GM18498 (cell line): ENCODE measurements around the gene PERM1.
A peak's percentile ranks its signal among the peaks of the same experiment; 100 is the strongest.
"Not testable (repeated sequence)": the region's sequence is repeated elsewhere in the genome, so short reads cannot be mapped to it uniquely, and the experiment has no call there.

Experiments used
- ATAC-seq: cut with Tn5 transposase; IDR thresholded peaks from one replicate; pipeline ENCODE4 v1.9.1; 2021; ENCODE audit warnings: mild to moderate bottlenecking, moderate library complexity; ENCODE audit not compliant: unreplicated experiment

The PERM1 gene

GRCh38 chr1:981955-982558, at the start of gene PERM1:
Gene PERM1, minus strand, starts transcription at chr1:982093. Its CDS starts 1,064 bp downstream, at chr1:981029.
- ATAC-seq, result no peak

GRCh38 chr1:1030867-1031658, 49.2 kb upstream of the PERM1 start:
- ATAC-seq, result not testable (repeated sequence)

GRCh38 chr1:1027791-1028190, 45.9 kb upstream of the PERM1 start:
- ATAC-seq, result no peak

GRCh38 chr1:1026599-1027413, 44.9 kb upstream of the PERM1 start:
- no peak for ATAC-seq

- no peak for ATAC-seq
These were observed 43.8 kb upstream of the PERM1 start for GRCh38 chr1:1025730-1026129.

- no peak for ATAC-seq
These were observed 43.1 kb upstream of the PERM1 start for GRCh38 chr1:1024771-1025699.

- ATAC-seq, result no peak
These were observed 42.4 kb upstream of the PERM1 start for GRCh38 chr1:1024149-1024770.

GRCh38 chr1:1023700-1024099, 41.8 kb upstream of the PERM1 start:
- ATAC-seq, result no peak

- no peak for ATAC-seq
These were observed 40.6 kb upstream of the PERM1 start for GRCh38 chr1:1022302-1023009.

- ATAC-seq, result no peak
These were observed 40.0 kb upstream of the PERM1 start for GRCh38 chr1:1021920-1022259.

GRCh38 chr1:1021010-1021919, 39.4 kb upstream of the PERM1 start:
- ATAC-seq, result no peak

- ATAC-seq, result peak; percentile 19
These were observed 38.6 kb upstream of the PERM1 start for GRCh38 chr1:1020415-1021009.

- ATAC-seq, result peak; percentile 34
These were observed 38.1 kb upstream of the PERM1 start, which contains the start of gene AGRN for GRCh38 chr1:1020000-1020404. Gene AGRN, plus strand, starts transcription at chr1:1020120. Its CDS starts 53 bp downstream, at chr1:1020173.

- ATAC-seq, result peak; percentile 71
These were observed 37.5 kb upstream of the PERM1 start for GRCh38 chr1:1019122-1019999.

GRCh38 chr1:1018321-1018685, 36.4 kb upstream of the PERM1 start:
- ATAC-seq, result not testable (repeated sequence)

GRCh38 chr1:1017397-1018320, 35.8 kb upstream of the PERM1 start:
- ATAC-seq, result not testable (repeated sequence)
